Measurements from ENCODE around the gene IDUA.

IDUA gene

GRCh38 chr4:956531-957230 lies 30.2 kb upstream of the IDUA start:
- no peak for DNase-seq

- DNase-seq: no peak
These were observed 29.6 kb upstream of the IDUA start for GRCh38 chr4:957231-957580.

GRCh38 chr4:957581-958313 lies 29.1 kb upstream of the IDUA start:
- no peak for DNase-seq

- no peak for DNase-seq
These were observed 28.6 kb upstream of the IDUA start for GRCh38 chr4:958314-958665.

- no peak for DNase-seq
These were observed 28.0 kb upstream of the IDUA start for GRCh38 chr4:958696-959337.

- no peak for DNase-seq
These were observed 27.3 kb upstream of the IDUA start for GRCh38 chr4:959338-960139.

- no peak for DNase-seq
These were observed 26.7 kb upstream of the IDUA start for GRCh38 chr4:960140-960635.

- no peak for DNase-seq
These were observed 26.1 kb upstream of the IDUA start for GRCh38 chr4:960636-961350.

GRCh38 chr4:961351-962230 lies 25.3 kb upstream of the IDUA start:
- no peak for DNase-seq

- no peak for DNase-seq
These were observed 24.3 kb upstream of the IDUA start for GRCh38 chr4:962231-963208.

GRCh38 chr4:963276-964225 lies 23.3 kb upstream of the IDUA start:
- no peak for DNase-seq

GRCh38 chr4:964346-965025 lies 22.4 kb upstream of the IDUA start:
- DNase-seq: no peak

GRCh38 chr4:965048-965765 lies 21.6 kb upstream of the IDUA start:
- DNase-seq: no peak

GRCh38 chr4:965766-966134 lies 21.1 kb upstream of the IDUA start:
- no peak for DNase-seq

- DNase-seq: no peak
These were observed 20.4 kb upstream of the IDUA start for GRCh38 chr4:966266-967112.

All from fibroblast of skin of back (primary cell).